IPS DF 19.7 (cell line): Measurements from ENCODE around the gene HFM1.
"Not testable (repeated sequence)": the region's sequence is repeated elsewhere in the genome, so short reads cannot be mapped to it uniquely, and the experiment has no call there.

ENCODE experiments used
- DNase-seq: peaks from one replicate; pipeline ENCODE4 v3.0.0-alpha.2; 2013; ENCODE audit warnings: low read depth, low spot score

HFM1 gene, protein sequence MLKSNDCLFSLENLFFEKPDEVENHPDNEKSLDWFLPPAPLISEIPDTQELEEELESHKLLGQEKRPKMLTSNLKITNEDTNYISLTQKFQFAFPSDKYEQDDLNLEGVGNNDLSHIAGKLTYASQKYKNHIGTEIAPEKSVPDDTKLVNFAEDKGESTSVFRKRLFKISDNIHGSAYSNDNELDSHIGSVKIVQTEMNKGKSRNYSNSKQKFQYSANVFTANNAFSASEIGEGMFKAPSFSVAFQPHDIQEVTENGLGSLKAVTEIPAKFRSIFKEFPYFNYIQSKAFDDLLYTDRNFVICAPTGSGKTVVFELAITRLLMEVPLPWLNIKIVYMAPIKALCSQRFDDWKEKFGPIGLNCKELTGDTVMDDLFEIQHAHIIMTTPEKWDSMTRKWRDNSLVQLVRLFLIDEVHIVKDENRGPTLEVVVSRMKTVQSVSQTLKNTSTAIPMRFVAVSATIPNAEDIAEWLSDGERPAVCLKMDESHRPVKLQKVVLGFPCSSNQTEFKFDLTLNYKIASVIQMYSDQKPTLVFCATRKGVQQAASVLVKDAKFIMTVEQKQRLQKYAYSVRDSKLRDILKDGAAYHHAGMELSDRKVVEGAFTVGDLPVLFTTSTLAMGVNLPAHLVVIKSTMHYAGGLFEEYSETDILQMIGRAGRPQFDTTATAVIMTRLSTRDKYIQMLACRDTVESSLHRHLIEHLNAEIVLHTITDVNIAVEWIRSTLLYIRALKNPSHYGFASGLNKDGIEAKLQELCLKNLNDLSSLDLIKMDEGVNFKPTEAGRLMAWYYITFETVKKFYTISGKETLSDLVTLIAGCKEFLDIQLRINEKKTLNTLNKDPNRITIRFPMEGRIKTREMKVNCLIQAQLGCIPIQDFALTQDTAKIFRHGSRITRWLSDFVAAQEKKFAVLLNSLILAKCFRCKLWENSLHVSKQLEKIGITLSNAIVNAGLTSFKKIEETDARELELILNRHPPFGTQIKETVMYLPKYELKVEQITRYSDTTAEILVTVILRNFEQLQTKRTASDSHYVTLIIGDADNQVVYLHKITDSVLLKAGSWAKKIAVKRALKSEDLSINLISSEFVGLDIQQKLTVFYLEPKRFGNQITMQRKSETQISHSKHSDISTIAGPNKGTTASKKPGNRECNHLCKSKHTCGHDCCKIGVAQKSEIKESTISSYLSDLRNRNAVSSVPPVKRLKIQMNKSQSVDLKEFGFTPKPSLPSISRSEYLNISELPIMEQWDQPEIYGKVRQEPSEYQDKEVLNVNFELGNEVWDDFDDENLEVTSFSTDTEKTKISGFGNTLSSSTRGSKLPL (N-terminal part only)

DNA sequence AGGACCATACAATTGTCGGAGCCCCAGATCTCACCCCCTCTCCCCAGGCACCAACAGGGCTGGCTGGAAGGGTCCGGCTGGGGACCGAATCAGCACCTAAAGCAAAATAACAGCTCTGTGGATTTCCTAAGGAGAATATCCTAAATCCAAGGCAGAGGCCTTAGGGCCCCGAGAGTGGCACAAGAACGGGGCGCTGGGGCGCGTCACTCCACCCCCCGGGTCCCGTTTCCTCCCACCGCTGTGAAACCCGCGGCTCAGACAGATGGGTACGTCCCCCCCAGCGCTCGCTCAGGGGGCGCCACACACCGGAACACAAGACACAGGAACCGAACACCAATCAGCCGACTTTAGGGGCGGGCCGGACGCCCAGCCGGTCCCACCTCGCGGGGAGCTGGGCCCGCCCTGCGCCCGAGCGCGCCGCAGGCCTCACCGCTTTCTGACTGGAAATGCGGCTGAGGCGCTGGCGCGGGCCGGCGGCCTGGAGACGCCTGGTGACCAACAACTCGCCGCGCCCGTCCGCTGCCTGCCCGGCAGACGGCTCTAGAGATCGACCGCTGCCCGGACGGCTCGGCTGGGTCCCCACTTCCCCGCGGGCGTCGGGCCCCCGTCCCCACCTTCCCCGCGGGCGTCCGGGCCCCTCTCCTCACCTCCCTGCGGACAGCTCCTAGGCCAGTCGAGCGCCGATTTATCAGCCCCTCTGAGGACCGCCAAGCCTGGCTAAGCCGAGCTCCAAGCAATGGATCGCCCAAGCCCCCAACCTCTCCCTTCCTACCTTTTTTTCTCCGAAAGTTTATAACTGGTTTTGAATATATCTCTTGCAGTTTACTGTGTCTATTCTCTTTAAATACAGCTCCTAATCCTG lies at the start of gene HFM1:
Gene HFM1 (minus strand): TSS at position 687 of the 862 bp plus-strand sequence. CDS start 3,755 bp downstream, outside the sequence.
- no peak for DNase-seq

DNA sequence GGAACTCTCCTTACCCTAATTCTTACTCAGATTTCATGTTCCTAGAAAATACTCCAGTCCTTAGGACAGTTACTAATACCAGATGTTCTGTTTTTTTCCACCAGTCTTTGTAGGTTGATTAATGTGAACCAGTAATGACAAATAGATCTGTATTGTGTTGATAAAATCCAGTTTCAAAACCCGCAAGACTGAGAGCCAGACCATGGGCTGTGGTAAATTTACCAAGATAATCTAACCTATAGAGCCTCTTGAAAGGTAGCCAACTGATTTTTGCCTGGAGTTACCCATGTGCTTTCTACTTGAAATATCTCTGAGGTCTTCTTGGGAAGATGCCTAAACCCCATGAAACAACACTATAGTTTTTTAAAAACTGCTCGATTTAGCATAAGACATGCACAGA lies 49.5 kb upstream of the HFM1 start:
- DNase-seq: no peak

DNA sequence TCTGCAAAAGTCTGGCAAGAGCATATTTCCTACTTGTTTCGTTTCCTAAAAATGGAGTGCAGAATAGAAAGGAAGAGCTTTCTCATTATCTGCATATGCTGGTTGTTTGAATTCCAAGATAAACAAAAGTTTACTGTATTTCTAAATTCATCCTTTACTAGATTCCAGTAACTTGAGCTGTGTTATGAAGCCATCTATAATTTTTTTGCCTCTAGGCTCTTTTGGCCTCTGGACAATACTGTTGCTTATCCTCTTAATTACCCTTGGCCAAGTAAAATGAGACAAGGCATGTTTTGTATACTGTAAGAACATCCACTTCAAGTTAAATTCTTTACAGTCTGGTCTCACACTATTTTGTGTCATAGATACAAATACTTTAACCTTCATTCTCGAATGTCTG lies 45.6 kb upstream of the HFM1 start:
- no peak for DNase-seq

DNA sequence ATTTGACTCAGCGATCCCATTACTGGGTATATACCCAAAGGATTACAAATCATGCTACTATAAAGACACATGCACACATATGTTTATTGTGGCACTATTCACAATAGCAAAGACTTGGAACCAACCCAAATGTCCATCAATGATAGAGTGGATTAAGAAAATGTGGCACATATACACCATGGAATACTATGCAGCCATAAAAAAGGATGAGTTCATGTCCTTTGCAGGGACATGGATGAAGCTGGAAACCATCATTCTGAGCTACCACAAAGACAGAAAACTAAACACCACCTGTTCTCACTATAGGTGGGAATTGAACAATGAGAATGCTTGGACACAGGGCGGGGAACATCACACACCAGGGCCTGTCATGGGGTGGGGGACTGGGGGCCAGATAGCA lies 43.1 kb upstream of the HFM1 start:
- DNase-seq: not testable (repeated sequence)

DNA sequence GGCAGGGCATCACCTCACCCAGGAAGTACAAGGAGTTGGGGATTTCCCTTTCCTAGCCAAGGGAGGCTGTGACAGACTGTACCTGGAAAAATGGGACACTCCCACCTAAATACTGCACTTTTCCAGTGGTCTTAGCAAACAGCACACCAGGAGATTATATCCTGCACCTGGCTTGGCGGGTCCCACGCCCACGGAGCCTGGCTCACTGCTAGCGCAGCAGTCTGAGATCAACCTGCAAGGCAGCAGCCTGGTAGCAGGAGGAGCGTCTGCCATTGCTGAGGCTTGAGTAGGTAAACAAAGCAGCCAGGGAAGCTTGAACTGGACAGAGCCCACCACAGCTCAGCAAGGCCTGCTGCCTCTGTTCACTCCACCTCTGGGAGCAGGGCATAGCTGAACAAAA lies 37.3 kb upstream of the HFM1 start:
- DNase-seq: not testable (repeated sequence)

DNA sequence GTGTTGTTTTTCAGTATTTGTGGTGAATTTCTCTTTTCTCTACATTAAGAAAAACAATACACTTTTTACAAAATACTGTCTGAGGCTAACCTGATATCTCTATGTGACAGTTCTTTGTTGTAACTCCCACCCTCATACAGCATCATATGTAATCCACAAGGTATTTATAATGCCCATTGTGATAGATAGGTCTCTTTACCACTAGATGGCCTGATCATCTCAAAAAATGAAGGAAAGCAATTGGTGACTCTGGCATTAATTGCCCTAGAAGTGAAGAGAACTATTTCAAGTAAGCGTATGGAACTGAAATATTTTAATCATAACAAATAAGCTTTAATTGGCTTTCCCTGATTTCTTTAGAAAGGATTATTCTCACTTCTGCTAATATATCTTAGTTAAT lies 36.2 kb upstream of the HFM1 start:
- no peak for DNase-seq

DNA sequence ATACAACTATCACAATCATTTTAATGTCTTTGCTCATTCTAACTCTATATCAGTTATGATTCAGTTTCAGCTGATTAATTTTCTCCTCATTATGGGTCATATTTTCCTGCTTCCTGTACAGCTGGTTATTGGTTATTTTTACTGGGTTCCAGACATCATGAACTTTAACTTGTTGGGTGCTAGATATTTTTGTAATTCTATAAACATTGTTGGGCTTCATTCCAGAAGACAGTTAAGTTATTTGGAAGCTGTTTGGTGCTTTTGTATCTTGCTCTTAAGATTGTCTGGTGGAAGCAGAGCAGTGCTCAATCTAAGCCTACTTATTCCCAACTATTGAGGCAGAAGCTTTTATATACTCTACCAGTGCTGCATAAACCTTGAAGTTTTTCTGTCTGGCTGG lies 34.4 kb upstream of the HFM1 start:
- no peak for DNase-seq

DNA sequence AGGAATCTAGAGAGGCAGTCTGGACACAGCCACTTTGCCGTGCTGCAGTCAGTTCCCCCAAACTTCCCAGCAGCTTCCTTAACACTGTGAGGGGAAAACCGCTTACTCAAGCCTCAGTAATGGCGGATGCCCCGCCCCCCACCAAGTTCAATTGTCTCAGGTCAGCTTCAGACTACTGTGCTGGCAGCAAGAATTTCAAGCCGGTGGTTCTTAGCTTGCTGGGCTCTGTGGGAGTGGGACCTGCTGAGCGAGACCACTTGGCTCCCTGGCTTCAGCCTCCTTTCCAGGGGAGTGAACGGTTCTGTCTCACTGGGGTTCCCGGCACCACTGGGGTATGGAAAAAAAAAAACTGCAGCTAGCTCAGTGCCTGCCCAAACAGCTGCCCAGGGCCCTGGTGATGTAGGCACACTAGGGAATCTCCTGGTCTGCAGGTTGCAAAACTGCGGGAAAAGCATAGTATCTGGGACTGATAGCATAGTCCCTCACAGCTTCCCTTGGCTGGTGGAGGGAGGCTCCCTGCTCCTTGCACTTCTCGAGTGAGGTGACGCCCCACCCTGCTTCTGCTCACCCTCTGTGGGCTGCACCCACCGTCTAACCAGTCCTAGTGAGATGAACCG lies 23.7 kb upstream of the HFM1 start:
- peak; percentile 3 for DNase-seq

DNA sequence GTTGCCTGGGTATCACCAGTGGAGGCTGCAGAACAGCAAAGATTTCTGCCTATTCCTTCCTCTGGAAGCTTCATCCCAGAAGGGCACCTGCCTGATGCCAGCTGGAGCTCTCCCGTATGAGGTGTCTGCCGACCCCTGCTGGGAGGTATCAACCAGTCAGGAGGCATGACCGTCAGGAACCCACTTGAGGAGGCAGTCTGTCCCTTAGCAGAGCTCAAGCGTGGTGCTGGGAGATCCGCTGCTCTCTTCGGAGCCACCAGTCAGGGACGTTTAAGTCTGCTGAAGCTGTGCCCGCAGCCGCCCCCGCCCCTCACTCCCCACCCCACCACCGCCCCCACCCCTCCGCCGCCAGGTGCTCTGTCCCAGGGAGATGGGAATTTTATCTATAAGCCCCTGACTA lies 23.1 kb upstream of the HFM1 start:
- no peak for DNase-seq

DNA sequence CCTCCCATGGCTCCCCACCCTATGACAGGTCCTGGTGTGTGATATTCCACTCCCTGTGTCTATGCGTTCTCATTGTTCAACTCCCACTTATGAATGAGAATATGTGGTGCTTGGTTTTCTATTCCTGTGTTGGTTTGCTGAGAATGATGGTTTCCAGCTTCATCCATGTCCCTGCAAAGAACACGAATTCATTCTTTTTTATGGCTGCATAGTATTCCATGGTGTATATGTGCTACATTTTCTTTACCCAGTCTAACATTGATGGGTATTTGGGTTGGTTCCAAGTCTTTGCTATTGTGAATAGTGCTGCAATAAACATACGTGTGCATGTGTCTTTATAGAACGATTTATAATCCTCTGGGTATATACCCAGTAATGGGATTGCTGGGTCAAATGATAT lies 17.9 kb upstream of the HFM1 start:
- DNase-seq: not testable (repeated sequence)

DNA sequence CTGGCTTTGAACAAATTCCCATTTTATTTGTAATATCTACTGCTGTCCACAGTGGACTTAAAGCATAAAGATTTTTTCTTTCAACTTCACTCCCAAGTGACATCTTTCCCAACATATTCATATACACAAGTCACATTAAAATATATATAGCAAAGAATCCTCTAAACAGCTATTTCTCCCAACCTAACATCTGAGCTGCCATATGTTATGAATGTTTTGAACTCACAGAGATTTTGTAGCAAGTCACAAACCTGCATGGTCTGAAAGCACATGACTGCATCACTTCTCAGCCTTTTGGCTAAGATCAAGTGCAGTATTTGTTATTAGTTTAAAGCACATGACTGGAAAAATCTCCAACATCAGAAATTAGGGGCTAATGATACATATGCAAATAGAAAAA lies 7.7 kb upstream of the HFM1 start:
- DNase-seq: no peak

DNA sequence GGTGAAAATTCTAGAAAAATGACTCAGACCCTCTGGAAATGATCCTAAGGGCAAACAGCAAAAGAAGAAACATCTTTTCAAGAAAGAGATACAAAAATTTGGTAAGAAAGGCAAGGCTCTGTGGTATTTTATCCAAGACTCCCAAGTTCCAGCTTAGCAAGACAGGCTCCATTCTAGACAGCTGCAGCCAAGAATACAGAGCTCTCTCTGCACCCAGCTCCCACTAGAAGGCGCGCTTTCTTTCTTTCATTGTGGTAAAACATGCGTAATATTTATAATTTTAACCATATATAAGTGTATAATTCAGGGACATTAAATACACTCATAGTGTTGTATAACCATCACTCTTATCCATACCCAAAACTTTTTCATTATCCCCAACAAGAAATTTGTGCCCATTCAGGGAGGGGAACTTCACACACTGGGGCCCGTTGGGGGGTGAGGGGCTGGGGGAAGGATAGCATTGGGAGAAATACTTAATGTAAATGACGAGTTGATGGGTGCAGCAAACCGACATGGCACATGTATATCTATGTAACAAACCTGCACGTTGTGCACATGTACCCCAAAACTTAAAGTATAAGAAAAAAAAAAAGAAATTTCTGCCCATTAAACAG lies 2.2 kb upstream of the HFM1 start:
- DNase-seq: no peak

DNA sequence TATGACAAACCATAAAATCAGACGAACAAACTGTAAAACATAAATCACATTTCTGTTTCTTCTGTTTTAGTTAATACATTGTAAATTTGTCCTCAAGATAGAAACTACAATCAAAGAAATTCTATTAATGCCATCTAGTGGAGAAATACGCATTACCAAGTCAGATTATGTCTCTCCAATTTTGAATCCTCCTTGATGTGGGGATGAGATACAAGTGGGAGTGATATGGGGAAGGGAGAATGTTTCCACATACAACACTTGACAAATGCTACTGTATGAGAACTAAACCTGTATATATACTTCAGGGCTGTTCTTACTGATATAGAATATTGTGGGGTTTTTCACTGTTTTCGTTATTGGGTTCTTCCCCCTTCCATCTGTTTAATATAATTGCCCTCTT lies 2.6 kb downstream of the HFM1 start:
- no peak for DNase-seq

DNA sequence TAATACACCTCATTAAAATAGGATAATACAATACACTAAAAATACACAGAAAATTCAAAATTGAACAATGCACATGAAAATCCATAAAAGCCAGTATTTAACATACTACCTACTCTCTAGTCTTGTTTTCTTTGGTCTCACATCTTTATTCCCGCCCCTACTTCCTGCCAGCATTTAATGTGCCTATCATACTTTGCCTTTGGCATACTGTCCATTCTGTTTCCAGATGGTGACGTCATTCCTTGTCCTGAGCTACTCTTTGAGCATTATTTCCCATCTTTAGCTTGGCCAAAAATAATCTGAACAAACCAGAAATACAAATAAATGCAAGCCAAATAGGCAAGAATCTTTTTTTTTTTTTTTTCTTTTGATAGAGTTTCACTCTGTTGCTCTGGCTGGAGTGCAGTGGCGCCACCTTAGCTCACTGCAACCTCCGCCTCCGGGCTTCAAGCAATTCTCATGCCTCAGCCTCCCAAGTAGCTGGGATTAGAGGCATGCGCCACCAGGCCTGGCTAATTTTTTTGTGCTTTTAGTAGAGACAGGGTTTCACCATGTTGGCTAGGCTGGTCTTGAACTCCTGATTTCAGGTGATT lies 4.4 kb downstream of the HFM1 start:
- DNase-seq: no peak

DNA sequence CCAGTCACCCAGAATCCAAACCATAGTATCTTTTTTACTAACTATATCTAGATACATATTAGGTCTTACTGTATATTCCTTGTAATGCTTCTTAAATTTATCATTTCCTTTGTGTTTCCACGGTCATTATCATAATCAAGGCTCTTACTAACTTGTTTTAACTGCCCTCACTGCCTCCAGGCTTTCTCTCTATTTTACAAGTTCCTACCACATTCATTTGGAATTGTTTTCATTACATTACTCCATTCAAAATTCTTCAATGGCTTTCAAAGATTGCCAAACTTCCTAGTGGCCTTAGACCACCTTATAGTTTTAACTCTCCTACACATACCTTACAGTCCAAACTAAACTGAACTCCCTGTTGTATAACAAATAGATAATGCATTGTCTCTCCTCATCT lies 6.3 kb downstream of the HFM1 start:
- DNase-seq: no peak

DNA sequence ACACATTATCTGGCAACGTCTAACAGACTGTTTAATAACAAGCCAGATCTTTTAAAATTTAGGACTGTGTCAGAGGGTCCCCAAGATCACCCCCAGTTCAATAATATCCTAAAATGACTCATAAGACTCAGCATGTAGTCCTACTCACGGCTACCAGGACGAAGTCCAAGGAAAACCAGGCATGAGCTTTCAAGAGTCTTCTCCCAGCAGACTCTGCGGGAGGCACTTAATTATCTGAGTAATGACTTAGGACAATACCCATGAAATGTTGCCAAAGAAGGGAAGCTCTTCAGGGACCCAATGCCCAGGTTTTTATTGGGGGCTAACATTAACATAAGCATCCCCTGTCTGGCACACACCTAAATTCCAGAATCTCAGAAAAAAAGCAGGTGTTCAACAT lies 7.0 kb downstream of the HFM1 start:
- DNase-seq: no peak

DNA sequence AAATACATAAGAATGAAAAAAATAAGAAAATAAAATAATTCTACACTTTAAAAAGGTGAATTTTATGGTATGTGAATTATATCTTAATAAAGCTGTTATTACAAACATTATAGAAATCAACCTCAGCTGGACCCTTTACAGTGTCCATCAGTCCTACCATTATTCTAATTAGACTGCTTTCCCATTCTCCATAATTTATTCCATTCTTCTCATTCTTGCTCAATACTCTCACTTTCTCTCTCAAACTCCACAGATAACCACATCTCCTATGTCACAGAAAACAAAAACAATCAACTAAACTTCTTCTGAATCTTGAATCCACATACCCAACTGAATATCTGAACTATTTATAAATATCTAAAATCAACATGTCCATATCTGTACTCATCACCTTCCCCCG lies 11.6 kb downstream of the HFM1 start:
- DNase-seq: no peak

DNA sequence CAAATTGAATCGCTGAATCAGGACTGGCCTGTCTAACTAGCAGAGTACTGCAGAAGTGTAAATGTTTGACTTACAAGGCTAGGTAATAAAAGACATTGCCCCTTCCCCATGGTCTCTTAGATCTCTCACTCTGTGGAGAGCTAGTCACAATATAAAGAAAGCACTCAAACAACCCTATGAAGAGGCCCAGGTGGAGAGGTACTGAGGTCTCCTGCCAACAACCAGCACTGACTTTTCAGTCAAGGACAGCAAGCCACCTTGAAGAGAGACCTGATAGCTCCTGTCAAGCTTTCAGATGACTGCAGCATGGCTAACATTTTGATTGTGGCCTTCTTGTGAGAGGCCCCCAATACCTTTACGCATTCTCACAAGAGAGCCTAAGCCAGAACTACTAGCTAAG lies 18.5 kb downstream of the HFM1 start:
- no peak for DNase-seq

DNA sequence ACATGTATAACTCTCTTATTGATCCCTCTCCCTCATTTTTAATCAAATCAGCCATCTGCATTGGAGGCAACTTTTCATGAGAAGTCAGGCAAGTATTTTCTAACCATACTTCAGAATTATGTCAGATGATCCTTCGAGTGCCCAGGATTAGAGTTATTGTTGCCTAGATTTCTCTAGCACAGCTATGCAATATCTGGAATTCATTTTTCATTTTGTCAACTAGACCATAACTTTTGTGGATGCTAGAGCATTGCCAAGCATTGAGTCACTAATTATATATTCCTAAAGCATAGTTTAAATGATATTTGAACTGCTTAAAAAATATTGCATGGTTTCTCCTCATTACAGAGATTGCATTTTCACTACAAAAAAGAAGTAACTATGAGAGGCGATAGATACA lies 21.2 kb downstream of the HFM1 start:
- no peak for DNase-seq

DNA sequence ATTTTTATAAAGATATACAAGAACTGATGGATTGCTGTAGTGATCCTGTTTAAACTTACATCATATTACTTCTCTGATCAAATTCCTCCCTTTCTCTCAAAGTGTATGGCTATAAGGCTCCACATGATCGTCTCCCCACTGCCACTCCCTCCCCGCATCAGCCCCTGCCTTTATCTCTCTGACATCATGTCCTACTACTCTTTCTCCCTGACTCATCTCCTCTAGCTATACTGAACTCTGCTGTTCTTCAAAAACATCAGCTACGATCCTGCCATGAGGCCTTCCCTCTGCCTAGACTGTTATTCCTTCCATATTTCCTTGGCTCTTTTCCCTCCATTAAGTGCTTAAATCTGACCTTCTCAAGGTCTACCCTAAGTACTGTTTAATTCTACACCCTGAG lies 22.8 kb downstream of the HFM1 start:
- no peak for DNase-seq
